SK-N-SH (cell line): ENCODE data around the gene PER3. TPM values are rescaled to one million over a fixed set of nuclear protein-coding genes. Genes with fewer than 3 reads are reported as not detected.

Experiments used
- CTCF ChIA-PET: fragments of 300-600, 350-600 bp; formaldehyde crosslinking; extraction: SDS; loops from one replicate; lab custom pipeline; 2021; lab: Yijun Ruan, JAX
- POLR2A ChIA-PET: fragments of 350-600 bp; sonication (Branson Sonifier 250); formaldehyde crosslinking; extraction: SDS; loops from one replicate; lab custom pipeline; 2020; ENCODE audit warnings: antibody characterized with exemption, inconsistent platforms; lab: Yijun Ruan, JAX
- DNase-seq: peaks from one replicate; pipeline ENCODE4 v3.0.0; 2012
- H2AFZ ChIP-seq: fragments of 200-600 bp; sonication (generic); 2 replicates; pipeline ENCODE4 v1.8.1; 2016; ENCODE audit warnings: antibody characterized with exemption, mild to moderate bottlenecking, low read depth
- H3F3A ChIP-seq: fragments of 200-600 bp; sonication (generic); replicated peaks from 2 replicates; pipeline ENCODE3; 2016; ENCODE audit warnings: antibody characterized with exemption, mild to moderate bottlenecking; ENCODE audit not compliant: insufficient read depth
- H3K27ac ChIP-seq, 2 experiments: fragments of 200-500 bp in 1 of 2; fragments of 200-600 bp in 1 of 2; sonication (Bioruptor generic) in 1 of 2; sonication (generic), shearing (Covaris generic) in 1 of 2; 2 replicates each; pipeline versions ENCODE4 v1.5.1 to v1.6.1; 2014 to 2016; ENCODE audit warnings: low read depth in 2 of 2, inconsistent platforms in 1 of 2, low read length in 1 of 2, mild to moderate bottlenecking in 1 of 2, mixed read lengths in 1 of 2
- H3K27me3 ChIP-seq: fragments of 200-600 bp; sonication (generic), shearing (Covaris generic); 2 replicates; pipeline ENCODE4 v1.6.1; 2016; ENCODE audit warnings: mixed run types; ENCODE audit not compliant: insufficient read depth
- H3K36me3 ChIP-seq, 2 experiments: fragments of 200-500 bp in 1 of 2; fragments of 200-600 bp in 1 of 2; sonication (Bioruptor generic) in 1 of 2; sonication (generic) in 1 of 2; replicated peaks in 1 of 2; 2 replicates each; pipeline versions ENCODE3 to v1.5.1; 2014 to 2016; ENCODE audit warnings: low read length in 1 of 2, mild to moderate bottlenecking in 1 of 2; ENCODE audit not compliant: insufficient read depth in 2 of 2, control insufficient read depth in 1 of 2
- H3K4me1 ChIP-seq, 2 experiments: fragments of 200-500 bp in 1 of 2; fragments of 200-600 bp in 1 of 2; sonication (Bioruptor generic) in 1 of 2; sonication (generic), shearing (Covaris generic) in 1 of 2; 2 replicates each; pipeline versions ENCODE4 v1.5.1 to v1.6.1; 2014 to 2016; ENCODE audit warnings: low read depth in 1 of 2, low read length in 1 of 2, mixed run types in 1 of 2; ENCODE audit not compliant: insufficient read depth in 2 of 2, control insufficient read depth in 1 of 2
- H3K4me2 ChIP-seq: fragments of 200-600 bp; sonication (generic), shearing (Covaris generic); 2 replicates; pipeline ENCODE4 v1.6.1; 2017; ENCODE audit warnings: mixed run types
- H3K4me3 ChIP-seq, 2 experiments: fragments of 200-500 bp in 1 of 2; fragments of 200-600 bp in 1 of 2; sonication (Bioruptor generic) in 1 of 2; sonication (generic), shearing (Covaris generic) in 1 of 2; 2 replicates each; pipeline versions ENCODE4 v1.5.1 to v1.8.1; 2014 to 2016; ENCODE audit warnings: low read depth in 2 of 2, inconsistent platforms in 1 of 2, low read length in 1 of 2, mild to moderate bottlenecking in 1 of 2, mixed read lengths in 1 of 2, moderate library complexity in 1 of 2
- H3K79me2 ChIP-seq: fragments of 200-600 bp; sonication (generic); 2 replicates; pipeline ENCODE4 v1.8.1; 2017; ENCODE audit warnings: mild to moderate bottlenecking; ENCODE audit not compliant: insufficient read depth
- H3K9ac ChIP-seq: fragments of 200-600 bp; sonication (generic); 2 replicates; pipeline ENCODE4 v1.6.1; 2017; ENCODE audit warnings: mixed run types
- H3K9me2 ChIP-seq: fragments of 200-600 bp; sonication (generic); 2 replicates; pipeline ENCODE4 v1.6.1; 2017; ENCODE audit warnings: mixed run types
- H3K9me3 ChIP-seq: fragments of 200-600 bp; sonication (generic); 2 replicates; pipeline ENCODE4 v1.6.1; 2017; ENCODE audit warnings: mixed run types, mild to moderate bottlenecking, moderate library complexity
- H4K20me1 ChIP-seq: fragments of 200-600 bp; sonication (generic); 2 replicates; pipeline ENCODE4 v1.6.1; 2017; ENCODE audit warnings: mild to moderate bottlenecking, mixed run types; ENCODE audit not compliant: insufficient read depth
- ELF1 ChIP-seq: IDR thresholded peaks from 2 replicates; pipeline ENCODE4 v1.4.0; 2012
- EP300 ChIP-seq, 2 experiments: IDR thresholded peaks; 2 replicates each; pipeline versions ENCODE4 v1.4.0 to v1.6.1; 2012; ENCODE audit warnings: borderline replicate concordance in 1 of 2, low read depth in 1 of 2, low read length in 1 of 2
- FOSL2 ChIP-seq: IDR thresholded peaks from 2 replicates; pipeline ENCODE4 v1.4.0; 2012; ENCODE audit warnings: low read depth, mild to moderate bottlenecking, moderate library complexity, borderline replicate concordance
- FOXM1 ChIP-seq: IDR thresholded peaks from 2 replicates; pipeline ENCODE4 v1.4.0; 2012; ENCODE audit warnings: low read depth, mild to moderate bottlenecking
- GABPA ChIP-seq: IDR thresholded peaks from 2 replicates; pipeline ENCODE4 v1.4.0; 2012; ENCODE audit warnings: low read depth, mild to moderate bottlenecking
- JUND ChIP-seq: IDR thresholded peaks from 2 replicates; pipeline ENCODE4 v1.4.0; 2012
- MAX ChIP-seq: IDR thresholded peaks from 2 replicates; pipeline ENCODE4 v1.4.0; 2012; ENCODE audit warnings: low read depth
- NFIC ChIP-seq: IDR thresholded peaks from 2 replicates; pipeline ENCODE4 v1.4.0; 2012; ENCODE audit warnings: borderline replicate concordance
- NRF1 ChIP-seq: IDR thresholded peaks from 2 replicates; pipeline ENCODE4 v1.6.1; 2012; ENCODE audit warnings: low read depth, mild to moderate bottlenecking, low read length
- POLR2AphosphoS5 ChIP-seq: IDR thresholded peaks from 2 replicates; pipeline ENCODE4 v1.6.1; 2012; ENCODE audit warnings: low read depth, low read length
- RAD21 ChIP-seq: IDR thresholded peaks from 2 replicates; pipeline ENCODE4 v1.6.1; 2012; ENCODE audit warnings: mild to moderate bottlenecking, low read length
- REST ChIP-seq: IDR thresholded peaks from 2 replicates; pipeline ENCODE4 v1.6.1; 2012; ENCODE audit warnings: mild to moderate bottlenecking, low read depth, low read length, moderate library complexity
- RXRA ChIP-seq: IDR thresholded peaks from 2 replicates; pipeline ENCODE4 v1.4.0; 2012; ENCODE audit warnings: low read depth, mild to moderate bottlenecking, borderline replicate concordance
- SMC3 ChIP-seq: IDR thresholded peaks from 2 replicates; pipeline ENCODE4 v1.6.1; 2012; ENCODE audit warnings: low read depth, low read length, improper control_type of control experiment
- TAF1 ChIP-seq: IDR thresholded peaks from 2 replicates; pipeline ENCODE4 v1.6.1; 2012; ENCODE audit warnings: low read depth, mild to moderate bottlenecking, low read length, moderate library complexity, borderline replicate concordance
- USF2 ChIP-seq: fragments of 150-350 bp; IDR thresholded peaks from 2 replicates; pipeline ENCODE4 v1.6.1; 2017; ENCODE audit warnings: antibody characterized with exemption, low read length, low read depth, borderline replicate concordance
- WGBS: methylation state at CpG from one replicate; pipeline ENCODE4 v1.1.6; 2017; ENCODE audit warnings: low lambda C conversion rate; 5-methylcytosine and 5-hydroxymethylcytosine counted together
- polyA plus RNA-seq, 3 experiments: library from polyadenylated mRNA; depleted of rRNA; stranded (reverse); fragments of >200 nt; gene quantifications; 2 replicates each; pipeline ENCODE4 v1.2.3, GENCODE V29; 2012

Gene PER3
- polyA plus RNA-seq, 1 of the 3 experiments (the other 2 are of a cell fraction) = 6.0 TPM

GRCh38 chr1:7878027-7878426 is 93.9 kb downstream of the PER3 start (continued):
- no peak for TF ChIP-seq RXRA
- no peak for TF ChIP-seq NFIC
- TF ChIP-seq EP300 (IDR thresholded peaks at IDR 0.05; ENCODE audit: borderline replicate concordance in 1 of 2, low read depth in 1 of 2, low read length in 1 of 2) = no peak
- TF ChIP-seq USF2 = no peak
- TF ChIP-seq RAD21 = no peak
- TF ChIP-seq FOSL2 = no peak
- no peak for TF ChIP-seq NRF1
- no peak for TF ChIP-seq FOXM1
- TF ChIP-seq SMC3 = no peak
- no peak for TF ChIP-seq TAF1
- TF ChIP-seq ELF1 = no peak

GRCh38 chr1:7879228-7879627 is 95.1 kb downstream of the PER3 start:
- no peaks in the 10 kb centered on the region for H3K9me3 ChIP-seq
- no peak overlapping the region for H3K4me3 ChIP-seq
- H3K27me3 ChIP-seq = no peaks in the 10 kb centered on the region
- no peaks in the 10 kb centered on the region for H3K36me3 ChIP-seq
- DNase-seq = no peak
- no peaks in the 10 kb centered on the region for H3K9me2 ChIP-seq
- no peaks in the 10 kb centered on the region for H3K79me2 ChIP-seq
- 66% methylated on average over 3 of the region's 3 CpGs for WGBS
- TF ChIP-seq RAD21 = no peak
- TF ChIP-seq POLR2AphosphoS5 = no peak
- no peak for TF ChIP-seq NRF1
- no peak for TF ChIP-seq GABPA
- TF ChIP-seq REST = no peak
- no peak for TF ChIP-seq MAX
- TF ChIP-seq TAF1 = no peak
- no peak for TF ChIP-seq RXRA
- TF ChIP-seq JUND = no peak
- H2AFZ ChIP-seq = no peak overlapping the region
- no peaks in the 10 kb centered on the region for H3F3A ChIP-seq
- H4K20me1 ChIP-seq = no peaks in the 10 kb centered on the region
- no peaks in the 10 kb centered on the region for H3K4me1 ChIP-seq
- H3K27ac ChIP-seq = no peak overlapping the region
- H3K9ac ChIP-seq = no peak overlapping the region
- H3K4me2 ChIP-seq = no peak overlapping the region
- POLR2A ChIA-PET = no interaction called here
- CTCF ChIA-PET = interaction anchor here (0.9 to 1.3 kb wide), 2 partner anchors 23 to 870 kb away, joined by 3 read pairs; no protein-coding TSS in a partner anchor
